ENCODE results near the gene C2CD4A.

Gene C2CD4A

DNA sequence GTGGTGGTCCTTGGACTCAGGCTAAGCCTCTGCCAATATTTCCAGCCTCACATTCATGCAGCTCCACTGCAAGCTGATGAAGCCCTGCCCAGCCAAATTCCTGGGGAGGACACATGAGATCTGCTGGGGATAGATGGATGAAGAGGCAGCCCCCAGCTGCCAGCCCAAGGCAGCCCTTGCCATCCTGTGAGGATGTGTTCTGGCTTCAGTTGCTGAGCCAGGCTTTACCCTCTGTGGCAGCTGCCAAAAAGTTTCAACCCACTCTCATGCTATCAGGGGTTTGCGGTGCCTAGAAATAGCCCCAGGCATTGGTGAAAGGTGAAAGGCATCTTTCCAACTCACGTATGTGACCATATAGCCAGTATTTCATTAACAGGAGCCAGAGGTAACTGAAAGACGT, 37.6 kb downstream of the C2CD4A start:
- ATAC-seq: no peak
- TF ChIP-seq TOX (CRISPR knock-in tag; IDR thresholded peaks at IDR 0.05; ENCODE audit: borderline replicate concordance): no peak
- no peak for TF ChIP-seq TCF4 (CRISPR knock-in tag; IDR thresholded peaks at IDR 0.05; ENCODE audit: borderline replicate concordance)
- TF ChIP-seq ZNF565 (CRISPR knock-in tag; conservative IDR thresholded peaks at IDR 0.05; ENCODE audit: low read depth): no peak
- TF ChIP-seq CSDC2 (CRISPR knock-in tag; IDR thresholded peaks at IDR 0.05): no peak
- no peak for TF ChIP-seq ARNTL (CRISPR knock-in tag; IDR thresholded peaks at IDR 0.05; ENCODE audit: borderline replicate concordance, low read depth)
- TF ChIP-seq, protein P1, sequence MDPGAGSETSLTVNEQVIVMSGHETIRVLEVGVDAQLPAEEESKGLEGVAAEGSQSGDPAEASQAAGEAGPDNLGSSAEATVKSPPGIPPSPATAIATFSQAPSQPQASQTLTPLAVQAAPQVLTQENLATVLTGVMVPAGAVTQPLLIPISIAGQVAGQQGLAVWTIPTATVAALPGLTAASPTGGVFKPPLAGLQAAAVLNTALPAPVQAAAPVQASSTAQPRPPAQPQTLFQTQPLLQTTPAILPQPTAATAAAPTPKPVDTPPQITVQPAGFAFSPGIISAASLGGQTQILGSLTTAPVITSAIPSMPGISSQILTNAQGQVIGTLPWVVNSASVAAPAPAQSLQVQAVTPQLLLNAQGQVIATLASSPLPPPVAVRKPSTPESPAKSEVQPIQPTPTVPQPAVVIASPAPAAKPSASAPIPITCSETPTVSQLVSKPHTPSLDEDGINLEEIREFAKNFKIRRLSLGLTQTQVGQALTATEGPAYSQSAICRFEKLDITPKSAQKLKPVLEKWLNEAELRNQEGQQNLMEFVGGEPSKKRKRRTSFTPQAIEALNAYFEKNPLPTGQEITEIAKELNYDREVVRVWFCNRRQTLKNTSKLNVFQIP (CRISPR knock-in tag; IDR thresholded peaks at IDR 0.05; ENCODE audit: borderline replicate concordance, low read depth): no peak
- TF ChIP-seq ZFP3 (CRISPR knock-in tag; IDR thresholded peaks at IDR 0.05): no peak
- TF ChIP-seq ZFP30 (CRISPR knock-in tag; IDR thresholded peaks at IDR 0.05): no peak
- TF ChIP-seq OSR1 (CRISPR knock-in tag; IDR thresholded peaks at IDR 0.05): no peak

DNA sequence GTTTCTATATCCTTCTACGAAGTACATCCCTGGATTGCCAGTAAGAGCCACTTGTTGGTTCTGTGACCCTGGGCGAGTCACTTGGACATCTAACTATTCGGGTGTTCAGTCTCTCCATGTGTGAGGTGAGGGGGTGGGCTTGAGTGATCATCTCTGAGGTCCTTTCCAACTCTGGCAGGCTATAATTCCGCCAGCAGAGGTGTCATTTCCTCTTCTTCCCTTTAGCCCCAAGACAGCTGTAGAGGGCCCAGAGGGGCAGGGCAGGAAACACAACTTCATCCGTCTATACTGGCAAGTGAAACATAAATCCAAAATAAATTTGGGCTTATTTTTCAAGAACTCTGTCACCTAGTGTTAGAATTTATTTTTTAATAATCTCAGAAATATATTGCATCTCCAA, 38.1 kb downstream of the C2CD4A start:
- ATAC-seq: no peak
- TF ChIP-seq ZNF8 (CRISPR knock-in tag; IDR thresholded peaks at IDR 0.05): no peak
- TF ChIP-seq ZFP30 (CRISPR knock-in tag; IDR thresholded peaks at IDR 0.05): no peak
- no peak for TF ChIP-seq TOX (CRISPR knock-in tag; IDR thresholded peaks at IDR 0.05; ENCODE audit: borderline replicate concordance)
- no peak for TF ChIP-seq ZFP3 (CRISPR knock-in tag; IDR thresholded peaks at IDR 0.05)
- no peak for TF ChIP-seq PPARA (CRISPR knock-in tag; IDR thresholded peaks at IDR 0.05; ENCODE audit: borderline replicate concordance)
- TF ChIP-seq, protein P2, sequence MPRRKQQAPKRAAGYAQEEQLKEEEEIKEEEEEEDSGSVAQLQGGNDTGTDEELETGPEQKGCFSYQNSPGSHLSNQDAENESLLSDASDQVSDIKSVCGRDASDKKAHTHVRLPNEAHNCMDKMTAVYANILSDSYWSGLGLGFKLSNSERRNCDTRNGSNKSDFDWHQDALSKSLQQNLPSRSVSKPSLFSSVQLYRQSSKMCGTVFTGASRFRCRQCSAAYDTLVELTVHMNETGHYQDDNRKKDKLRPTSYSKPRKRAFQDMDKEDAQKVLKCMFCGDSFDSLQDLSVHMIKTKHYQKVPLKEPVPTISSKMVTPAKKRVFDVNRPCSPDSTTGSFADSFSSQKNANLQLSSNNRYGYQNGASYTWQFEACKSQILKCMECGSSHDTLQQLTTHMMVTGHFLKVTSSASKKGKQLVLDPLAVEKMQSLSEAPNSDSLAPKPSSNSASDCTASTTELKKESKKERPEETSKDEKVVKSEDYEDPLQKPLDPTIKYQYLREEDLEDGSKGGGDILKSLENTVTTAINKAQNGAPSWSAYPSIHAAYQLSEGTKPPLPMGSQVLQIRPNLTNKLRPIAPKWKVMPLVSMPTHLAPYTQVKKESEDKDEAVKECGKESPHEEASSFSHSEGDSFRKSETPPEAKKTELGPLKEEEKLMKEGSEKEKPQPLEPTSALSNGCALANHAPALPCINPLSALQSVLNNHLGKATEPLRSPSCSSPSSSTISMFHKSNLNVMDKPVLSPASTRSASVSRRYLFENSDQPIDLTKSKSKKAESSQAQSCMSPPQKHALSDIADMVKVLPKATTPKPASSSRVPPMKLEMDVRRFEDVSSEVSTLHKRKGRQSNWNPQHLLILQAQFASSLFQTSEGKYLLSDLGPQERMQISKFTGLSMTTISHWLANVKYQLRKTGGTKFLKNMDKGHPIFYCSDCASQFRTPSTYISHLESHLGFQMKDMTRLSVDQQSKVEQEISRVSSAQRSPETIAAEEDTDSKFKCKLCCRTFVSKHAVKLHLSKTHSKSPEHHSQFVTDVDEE (CRISPR knock-in tag; IDR thresholded peaks at IDR 0.05): no peak
- no peak for TF ChIP-seq OSR1 (CRISPR knock-in tag; IDR thresholded peaks at IDR 0.05)
- TF ChIP-seq, protein P3, sequence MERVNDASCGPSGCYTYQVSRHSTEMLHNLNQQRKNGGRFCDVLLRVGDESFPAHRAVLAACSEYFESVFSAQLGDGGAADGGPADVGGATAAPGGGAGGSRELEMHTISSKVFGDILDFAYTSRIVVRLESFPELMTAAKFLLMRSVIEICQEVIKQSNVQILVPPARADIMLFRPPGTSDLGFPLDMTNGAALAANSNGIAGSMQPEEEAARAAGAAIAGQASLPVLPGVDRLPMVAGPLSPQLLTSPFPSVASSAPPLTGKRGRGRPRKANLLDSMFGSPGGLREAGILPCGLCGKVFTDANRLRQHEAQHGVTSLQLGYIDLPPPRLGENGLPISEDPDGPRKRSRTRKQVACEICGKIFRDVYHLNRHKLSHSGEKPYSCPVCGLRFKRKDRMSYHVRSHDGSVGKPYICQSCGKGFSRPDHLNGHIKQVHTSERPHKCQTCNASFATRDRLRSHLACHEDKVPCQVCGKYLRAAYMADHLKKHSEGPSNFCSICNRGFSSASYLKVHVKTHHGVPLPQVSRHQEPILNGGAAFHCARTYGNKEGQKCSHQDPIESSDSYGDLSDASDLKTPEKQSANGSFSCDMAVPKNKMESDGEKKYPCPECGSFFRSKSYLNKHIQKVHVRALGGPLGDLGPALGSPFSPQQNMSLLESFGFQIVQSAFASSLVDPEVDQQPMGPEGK (CRISPR knock-in tag; IDR thresholded peaks at IDR 0.05; ENCODE audit: borderline replicate concordance): no peak
- TF ChIP-seq ISL1 (CRISPR knock-in tag; IDR thresholded peaks at IDR 0.05): no peak
- no peak for TF ChIP-seq ZNF565 (CRISPR knock-in tag; conservative IDR thresholded peaks at IDR 0.05; ENCODE audit: low read depth)
- no peak for TF ChIP-seq ARNTL (CRISPR knock-in tag; IDR thresholded peaks at IDR 0.05; ENCODE audit: borderline replicate concordance, low read depth)
- no peak for TF ChIP-seq CSDC2 (CRISPR knock-in tag; IDR thresholded peaks at IDR 0.05)
- no peak for TF ChIP-seq ZC3H10 (CRISPR knock-in tag; IDR thresholded peaks at IDR 0.05)
- no peak for TF ChIP-seq GLIS3 (CRISPR knock-in tag; IDR thresholded peaks at IDR 0.05)
- TF ChIP-seq, protein P4, sequence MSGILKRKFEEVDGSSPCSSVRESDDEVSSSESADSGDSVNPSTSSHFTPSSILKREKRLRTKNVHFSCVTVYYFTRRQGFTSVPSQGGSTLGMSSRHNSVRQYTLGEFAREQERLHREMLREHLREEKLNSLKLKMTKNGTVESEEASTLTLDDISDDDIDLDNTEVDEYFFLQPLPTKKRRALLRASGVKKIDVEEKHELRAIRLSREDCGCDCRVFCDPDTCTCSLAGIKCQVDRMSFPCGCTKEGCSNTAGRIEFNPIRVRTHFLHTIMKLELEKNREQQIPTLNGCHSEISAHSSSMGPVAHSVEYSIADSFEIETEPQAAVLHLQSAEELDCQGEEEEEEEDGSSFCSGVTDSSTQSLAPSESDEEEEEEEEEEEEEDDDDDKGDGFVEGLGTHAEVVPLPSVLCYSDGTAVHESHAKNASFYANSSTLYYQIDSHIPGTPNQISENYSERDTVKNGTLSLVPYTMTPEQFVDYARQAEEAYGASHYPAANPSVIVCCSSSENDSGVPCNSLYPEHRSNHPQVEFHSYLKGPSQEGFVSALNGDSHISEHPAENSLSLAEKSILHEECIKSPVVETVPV (CRISPR knock-in tag; IDR thresholded peaks at IDR 0.05): no peak
- TF ChIP-seq SNAI2 (CRISPR knock-in tag; IDR thresholded peaks at IDR 0.05): no peak

DNA sequence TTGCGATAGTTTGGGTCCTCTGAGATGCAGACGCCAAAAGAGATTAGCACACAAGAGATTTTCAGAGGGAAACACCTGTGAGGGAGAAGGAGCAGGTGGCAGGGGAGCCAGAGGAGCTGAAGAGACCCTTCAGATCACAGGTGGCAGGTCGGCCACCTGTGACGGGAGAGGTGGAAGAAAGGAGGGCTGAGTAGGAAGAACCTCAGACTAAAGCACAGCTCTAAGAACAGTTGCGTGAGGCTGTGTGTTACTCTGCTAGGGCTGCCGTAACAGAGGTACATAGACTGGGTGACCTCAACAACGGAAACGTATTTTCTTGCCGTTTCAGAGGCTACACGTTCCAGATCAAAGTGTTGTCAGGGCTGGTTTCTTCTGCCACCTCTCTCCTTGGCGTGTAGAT, 38.5 kb downstream of the C2CD4A start:
- ATAC-seq: no peak

More for the DNA sequence above, 38.5 kb downstream of the C2CD4A start:
- no peak for TF ChIP-seq SNAI2 (CRISPR knock-in tag; IDR thresholded peaks at IDR 0.05)
- no peak for TF ChIP-seq BACH2 (CRISPR knock-in tag; IDR thresholded peaks at IDR 0.05; ENCODE audit: borderline replicate concordance)
- TF ChIP-seq ZNF70 (CRISPR knock-in tag; IDR thresholded peaks at IDR 0.05): no peak
- no peak for TF ChIP-seq ZFP30 (CRISPR knock-in tag; IDR thresholded peaks at IDR 0.05)
- no peak for TF ChIP-seq ISL1 (CRISPR knock-in tag; IDR thresholded peaks at IDR 0.05)
- no peak for TF ChIP-seq TCF4 (CRISPR knock-in tag; IDR thresholded peaks at IDR 0.05; ENCODE audit: borderline replicate concordance)
- no peak for TF ChIP-seq PPARA (CRISPR knock-in tag; IDR thresholded peaks at IDR 0.05; ENCODE audit: borderline replicate concordance)
- no peak for TF ChIP-seq ZNF8 (CRISPR knock-in tag; IDR thresholded peaks at IDR 0.05)
- TF ChIP-seq GLIS3 (CRISPR knock-in tag; IDR thresholded peaks at IDR 0.05): no peak
- TF ChIP-seq, protein P3 (CRISPR knock-in tag; IDR thresholded peaks at IDR 0.05; ENCODE audit: borderline replicate concordance): no peak
- no peak for TF ChIP-seq ZFP3 (CRISPR knock-in tag; IDR thresholded peaks at IDR 0.05)
- TF ChIP-seq, protein P1 (CRISPR knock-in tag; IDR thresholded peaks at IDR 0.05; ENCODE audit: borderline replicate concordance, low read depth): no peak
